Psoas muscle (tissue), 8 donors: ENCODE measurements around the gene ITSN1. TPM values are rescaled to one million over a fixed set of nuclear protein-coding genes. Genes with fewer than 3 reads are reported as not detected.

ENCODE experiments used
- ATAC-seq, 4 donors: fragments of 200-7000 bp; cut with Tn5 transposase; one replicate each; pipeline ENCODE4 v1.9.1; 2020; ENCODE audit warnings: moderate library complexity in 3 of 4, mild to moderate bottlenecking in 2 of 4
- DNase-seq, 2 donors: peaks; one replicate each; pipeline ENCODE4 v3.0.0-alpha.2; 2020
- H3K27ac ChIP-seq: fragments of 200-600 bp; one replicate; pipeline ENCODE4 v1.8.0; 2022
- H3K27me3 ChIP-seq, 3 donors: fragments of 200-600 bp in 1 of 3; one replicate each; pipeline versions ENCODE4 v1.6.1 to v1.8.0; 2013 to 2022; ENCODE audit warnings: low read length in 2 of 3, mild to moderate bottlenecking in 2 of 3, moderate library complexity in 1 of 3; ENCODE audit not compliant: insufficient read depth in 3 of 3
- H3K36me3 ChIP-seq, 2 donors: fragments of 200-600 bp in 1 of 2; one replicate each; pipeline versions ENCODE4 v1.6.1 to v1.8.0; 2013 to 2022; ENCODE audit warnings: low read depth in 1 of 2, mild to moderate bottlenecking in 1 of 2, moderate library complexity in 1 of 2; ENCODE audit not compliant: insufficient read depth in 1 of 2
- H3K4me1 ChIP-seq: fragments of 200-600 bp; one replicate; pipeline ENCODE4 v1.8.0; 2022
- H3K4me3 ChIP-seq: fragments of 200-600 bp; one replicate; pipeline ENCODE4 v1.8.0; 2022; ENCODE audit warnings: mild to moderate bottlenecking
- H3K9me3 ChIP-seq: fragments of 200-600 bp; one replicate; pipeline ENCODE4 v1.8.0; 2022
- CTCF ChIP-seq: fragments of 200-600 bp; IDR thresholded peaks from one replicate; pipeline ENCODE4 v1.8.0; 2022; ENCODE audit warnings: antibody characterized with exemption
- WGBS, 3 donors: extraction: QIAGEN DNeasy Blood & Tissue Kit; methylation state at CpG; one replicate each; pipeline versions ENCODE4 v1.1.6 to v1.1.7; 2013; 5-methylcytosine and 5-hydroxymethylcytosine counted together
- intact Hi-C, 2 donors: fragments of 100-400 bp; cut with DNase I; formaldehyde crosslinking; loops; one replicate each; pipeline versions ENCODE4 v1.11.0 to v1.14.2; 2022
- polyA plus RNA-seq, 3 donors: library from polyadenylated mRNA; stranded (reverse); fragments of 200-250 nt; gene quantifications; one replicate each; pipeline ENCODE4 v1.2.3, GENCODE V29; 2013
- total RNA-seq, 4 donors: library from RNA; stranded (reverse); fragmentation: NEBNext Ultra II Directional in 2 of 4; extraction: Animal tissue kit (Norgen Biotek cat#: 25700) in 2 of 4; gene quantifications; one replicate each; pipeline versions ENCODE4 v1.2.1 to v1.2.4, GENCODE V29; 2021 to 2023
- donor health status: healthy with polysubstance abuse.
- donor health status: DM: no; HTN: no; CAD: no; lungs with moderate emphysema.
- donor health status: Bipolar disorder and iron deficiency.
- donor health status: healthy.
- donor health status: DM: yes; HTN: yes; CAD: no.
- donor health status: DM: no; HTN: no; CAD: no.
- donor health status: DM: no; HTN: no; CAD: no.
- donor health status: DM: yes; HTN: yes; CAD: no.

Gene ITSN1
- total and polyA plus RNA-seq, 7 donors = 9.3 to 43.8 (median 22.4) TPM

GRCh38 chr21:33699277-33699676, 57.0 kb downstream of the ITSN1 start:
- peaks cover 10% of the 10 kb centered on the region for H3K4me1 ChIP-seq
- DNase-seq = no peak
- intact Hi-C loops = no loop called here

GRCh38 chr21:33700491-33700890, 58.2 kb downstream of the ITSN1 start:
- Histone ChIP-seq H3K4me1 (peaks cover 10% of the 10 kb centered on the region), H3K36me3 (no peaks in the 10 kb centered on the region), H3K27me3 (no peaks in the 10 kb centered on the region), H3K4me3 (no peak overlapping the region), H3K27ac (no peak overlapping the region), H3K9me3 (no peaks in the 10 kb centered on the region)
- ATAC-seq (no peak), DNase-seq (no peak)
- WGBS, 3 donors = 89 to 96% (median 92%) methylated on average over 3 of the region's 3 CpGs
- intact Hi-C loops = no loop called here
- no peak for TF ChIP-seq CTCF

More at GRCh38 chr21:33699277-33699676, 57.0 kb downstream of the ITSN1 start:
- Histone ChIP-seq H3K4me3 (no peak overlapping the region), H3K36me3 (no peaks in the 10 kb centered on the region), H3K27ac (no peak overlapping the region), H3K9me3 (no peaks in the 10 kb centered on the region), H3K27me3 (no peaks in the 10 kb centered on the region)
- WGBS, 3 donors = 92 to 100% (median 98%) methylated on average over 2 of the region's 2 CpGs
- no peak for ATAC-seq
- no peak for TF ChIP-seq CTCF

- no peaks in the 10 kb centered on the region for H3K4me1 ChIP-seq
- H3K27me3 ChIP-seq = no peaks in the 10 kb centered on the region
- H3K9me3 ChIP-seq = peaks cover 19% of the 10 kb centered on the region
- H3K36me3 ChIP-seq = no peaks in the 10 kb centered on the region
- H3K27ac ChIP-seq = no peak overlapping the region
- WGBS, 3 donors = 78 to 79% (median 79%) methylated on average over 10 of the region's 10 CpGs
- TF ChIP-seq CTCF = no peak
- peak overlapping the region; percentile 13 for H3K4me3 ChIP-seq
- no peak for ATAC-seq
- no peak for DNase-seq
- intact Hi-C loops = no loop called here
These were observed 61.7 kb downstream of the ITSN1 start for GRCh38 chr21:33703750-33704606.

- H3K27me3 ChIP-seq = no peaks in the 10 kb centered on the region
- intact Hi-C loops = no loop called here
- peaks cover 30% of the 10 kb centered on the region for H3K9me3 ChIP-seq
- H3K36me3 ChIP-seq = no peaks in the 10 kb centered on the region
- H3K4me3 ChIP-seq = no peak overlapping the region
- H3K27ac ChIP-seq = no peak overlapping the region
- H3K4me1 ChIP-seq = no peaks in the 10 kb centered on the region
- ATAC-seq = no peak
- no peak for TF ChIP-seq CTCF
- no peak for DNase-seq
These were observed 65.5 kb downstream of the ITSN1 start for GRCh38 chr21:33707846-33708245.
